Left forelimb (tissue), 1 donor: ENCODE measurements around the gene ZSWIM8.
"Not testable (repeated sequence)": the region's sequence is repeated elsewhere in the genome, so short reads cannot be mapped to it uniquely, and the experiment has no call there.

Experiments
- DNase-seq: peaks from one replicate; pipeline ENCODE4 v3.0.0-alpha.2; 2018; ENCODE audit warnings: low spot score

ZSWIM8 gene

GRCh38 chr10:73772281-73773151 is 12.9 kb upstream of the ZSWIM8 start:
- DNase-seq, result peak; percentile 92

- no peak for DNase-seq
Measured at GRCh38 chr10:73773152-73773879, 12.1 kb upstream of the ZSWIM8 start.

GRCh38 chr10:73774637-73775036 is 10.8 kb upstream of the ZSWIM8 start:
- DNase-seq, result no peak

- DNase-seq, result no peak
Measured at GRCh38 chr10:73779018-73779417, 6.4 kb upstream of the ZSWIM8 start.

- no peak for DNase-seq
Measured at GRCh38 chr10:73779539-73780197, 5.7 kb upstream of the ZSWIM8 start.

- no peak for DNase-seq
Measured at GRCh38 chr10:73780301-73780700, 5.1 kb upstream of the ZSWIM8 start.

- no peak for DNase-seq
Measured at GRCh38 chr10:73780966-73781365, 4.4 kb upstream of the ZSWIM8 start.

GRCh38 chr10:73781548-73781878 is 3.9 kb upstream of the ZSWIM8 start:
- no peak for DNase-seq

- DNase-seq, result peak; percentile 94
Measured at GRCh38 chr10:73781879-73782748, 3.3 kb upstream of the ZSWIM8 start, which contains the start of gene CHCHD1. Gene CHCHD1 (plus strand): TSS chr10:73782048. CDS start chr10:73782076, 28 bp downstream.

GRCh38 chr10:73782749-73783085 is 2.7 kb upstream of the ZSWIM8 start:
- DNase-seq, result no peak

- no peak for DNase-seq
Measured at GRCh38 chr10:73785721-73786511, 510 bp downstream of the ZSWIM8 start.

- DNase-seq, result no peak
Measured at GRCh38 chr10:73786512-73786885, 1.1 kb downstream of the ZSWIM8 start.

- DNase-seq, result not testable (repeated sequence)
Measured at GRCh38 chr10:73787031-73787800, 1.8 kb downstream of the ZSWIM8 start.

- no peak for DNase-seq
Measured at GRCh38 chr10:73788864-73789658, 3.7 kb downstream of the ZSWIM8 start.

GRCh38 chr10:73789659-73790055 is 4.3 kb downstream of the ZSWIM8 start:
- DNase-seq, result no peak

GRCh38 chr10:73790886-73791625 is 5.7 kb downstream of the ZSWIM8 start:
- no peak for DNase-seq

- no peak for DNase-seq
Measured at GRCh38 chr10:73791871-73792400, 6.5 kb downstream of the ZSWIM8 start.

GRCh38 chr10:73793456-73793855 is 8.1 kb downstream of the ZSWIM8 start:
- DNase-seq, result no peak
